ENCODE data around the gene UTF1. TPM values are rescaled to one million over a fixed set of nuclear protein-coding genes. Genes with fewer than 3 reads are reported as not detected.
"Not testable (repeated sequence)": the region's sequence is repeated elsewhere in the genome, so short reads cannot be mapped to it uniquely, and the experiment has no call there.

UTF1 gene
- total and polyA plus RNA-seq, 3 experiments from 2014 or later: not detected

GRCh38 chr10:133262696-133263095 lies 32.7 kb downstream of the UTF1 start:
- Mint-ChIP-seq H3K27ac (peak overlapping the region; percentile 50 to 99 (median 91)), H3K9me3 (no peaks in the 10 kb centered on the region), H3K36me3 (peaks cover 0 to 11% (median 0%) of the 10 kb centered on the region in 3 donors), H3K4me3 (peak overlapping the region in 6 of 7 donors; percentile 73 to 89 (median 79)), H3K27me3 (peaks cover 0 to 2% of the 10 kb centered on the region in 2 donors), H3K4me1 (peaks cover 50 to 76% (median 68%) of the 10 kb centered on the region in 3 donors)
- H3K4me1 ChIP-seq (ENCODE audit: insufficient read depth, low read length): peaks cover 70% of the 10 kb centered on the region
- no peaks in the 10 kb centered on the region for H3K27me3 ChIP-seq (ENCODE audit: insufficient read depth, low read length, poor library complexity, severe bottlenecking)
- H3K36me3 ChIP-seq (ENCODE audit: insufficient read depth, low read length): no peaks in the 10 kb centered on the region
- DNase-seq: no peak
- H3K4me3 ChIP-seq (ENCODE audit: low read length): no peak overlapping the region
- ChIA-PET CTCF (interaction anchor here (1.1 to 1.7 kb wide), 4 partner anchors 12 to 67 kb away, joined by 3 to 6 read pairs (median 4); no protein-coding TSS in a partner anchor), POLR2A (interaction anchor here (1.3 kb wide), 1 partner anchor 16 kb away, joined by 7 read pairs; no protein-coding TSS in a partner anchor)
- no peaks in the 10 kb centered on the region for H3K9me3 ChIP-seq (ENCODE audit: low read length)
- H3K27ac ChIP-seq (ENCODE audit: low read depth, low read length): peak overlapping the region; percentile 9

GRCh38 chr10:133263674-133264073 lies 33.7 kb downstream of the UTF1 start:
- Mint-ChIP-seq H3K4me3 (peak overlapping the region in 3 of 7 donors; percentile 31 to 71 (median 45)), H3K4me1 (peaks cover 45 to 67% (median 63%) of the 10 kb centered on the region in 3 donors)

GRCh38 chr10:133264461-133264860 lies 34.4 kb downstream of the UTF1 start:
- ChIA-PET CTCF (interaction anchor here (0.7 to 1.5 kb wide), 7 partner anchors 11 to 805 kb away, joined by 3 to 10 read pairs (median 4); no protein-coding TSS in a partner anchor), POLR2A (interaction anchor here (1.0 to 1.8 kb wide), 2 partner anchors 12 to 14 kb away, joined by 7 to 9 read pairs; partner anchors contain the start of gene ADAM8)
- peak overlapping the region; percentile 38 to 71 (median 64) for H3K4me3 Mint-ChIP-seq
- peaks cover 0 to 2% of the 10 kb centered on the region in 2 donors for H3K27me3 Mint-ChIP-seq
- Histone ChIP-seq H3K27me3 (ENCODE audit: insufficient read depth, low read length, poor library complexity, severe bottlenecking) (no peaks in the 10 kb centered on the region), H3K36me3 (ENCODE audit: insufficient read depth, low read length) (no peaks in the 10 kb centered on the region), H3K27ac (ENCODE audit: low read depth, low read length) (no peak overlapping the region), H3K9me3 (ENCODE audit: low read length) (no peaks in the 10 kb centered on the region), H3K4me3 (ENCODE audit: low read length) (no peak overlapping the region), H3K4me1 (ENCODE audit: insufficient read depth, low read length) (peaks cover 52% of the 10 kb centered on the region)
- H3K9me3 Mint-ChIP-seq: no peaks in the 10 kb centered on the region
- peak in 3 of 5 donors; percentile 27 to 74 (median 32) for DNase-seq
- peak overlapping the region; percentile 52 to 99 (median 86) for H3K27ac Mint-ChIP-seq
- H3K36me3 Mint-ChIP-seq: peaks cover 0 to 20% (median 0%) of the 10 kb centered on the region in 3 donors
- H3K4me1 Mint-ChIP-seq: peaks cover 39 to 61% (median 57%) of the 10 kb centered on the region in 3 donors

More at GRCh38 chr10:133263674-133264073, 33.7 kb downstream of the UTF1 start:
- Histone ChIP-seq H3K9me3 (ENCODE audit: low read length) (no peaks in the 10 kb centered on the region), H3K27ac (ENCODE audit: low read depth, low read length) (no peak overlapping the region), H3K4me1 (ENCODE audit: insufficient read depth, low read length) (peaks cover 60% of the 10 kb centered on the region), H3K36me3 (ENCODE audit: insufficient read depth, low read length) (no peaks in the 10 kb centered on the region), H3K27me3 (ENCODE audit: insufficient read depth, low read length, poor library complexity, severe bottlenecking) (no peaks in the 10 kb centered on the region), H3K4me3 (ENCODE audit: low read length) (no peak overlapping the region)
- peak overlapping the region in 7 of 8 donors; percentile 51 to 99 (median 88) for H3K27ac Mint-ChIP-seq
- peaks cover 0 to 2% of the 10 kb centered on the region in 2 donors for H3K27me3 Mint-ChIP-seq
- no peaks in the 10 kb centered on the region for H3K9me3 Mint-ChIP-seq
- POLR2A ChIA-PET: interaction anchor here (1.0 to 1.8 kb wide), 2 partner anchors 12 to 14 kb away, joined by 7 to 9 read pairs; partner anchors contain the start of gene ADAM8
- CTCF ChIA-PET: interaction anchor here (0.7 to 1.5 kb wide), 5 partner anchors 11 to 65 kb away, joined by 3 to 10 read pairs (median 5); no protein-coding TSS in a partner anchor
- no peak for DNase-seq
- H3K36me3 Mint-ChIP-seq: peaks cover 0 to 14% (median 0%) of the 10 kb centered on the region in 3 donors

GRCh38 chr10:133265052-133265451 lies 35.0 kb downstream of the UTF1 start:
- Mint-ChIP-seq H3K4me1 (peaks cover 36 to 55% (median 51%) of the 10 kb centered on the region in 3 donors), H3K36me3 (peaks cover 0 to 24% (median 0%) of the 10 kb centered on the region in 3 donors), H3K4me3 (peak overlapping the region in 4 of 7 donors; percentile 26 to 75 (median 38)), H3K27ac (peak overlapping the region in 5 of 8 donors; percentile 45 to 88 (median 71))
- DNase-seq; H3K9me3 ChIP-seq (ENCODE audit: low read length); H3K36me3 ChIP-seq (ENCODE audit: insufficient read depth, low read length); H3K9me3 Mint-ChIP-seq; H3K27ac ChIP-seq (ENCODE audit: low read depth, low read length); H3K4me3 ChIP-seq (ENCODE audit: low read length); POLR2A ChIA-PET; H3K27me3 ChIP-seq (ENCODE audit: insufficient read depth, low read length, poor library complexity, severe bottlenecking); H3K27me3 Mint-ChIP-seq: not testable (repeated sequence)
- CTCF ChIA-PET: interaction anchor here (0.7 kb wide), 1 partner anchor 805 kb away, joined by 3 read pairs; no protein-coding TSS in a partner anchor
- H3K4me1 ChIP-seq (ENCODE audit: insufficient read depth, low read length): peaks cover 46% of the 10 kb centered on the region

- peaks cover 0 to 2% of the 10 kb centered on the region in 2 donors for H3K27me3 Mint-ChIP-seq
- peak overlapping the region in 2 of 7 donors; percentile 37 to 42 for H3K4me3 Mint-ChIP-seq
- H3K36me3 Mint-ChIP-seq: peaks cover 0 to 33% (median 0%) of the 10 kb centered on the region in 3 donors
- DNase-seq: no peak
- Histone ChIP-seq H3K27ac (ENCODE audit: low read depth, low read length) (no peak overlapping the region), H3K4me3 (ENCODE audit: low read length) (no peak overlapping the region), H3K4me1 (ENCODE audit: insufficient read depth, low read length) (peaks cover 35% of the 10 kb centered on the region), H3K27me3 (ENCODE audit: insufficient read depth, low read length, poor library complexity, severe bottlenecking) (no peaks in the 10 kb centered on the region), H3K36me3 (ENCODE audit: insufficient read depth, low read length) (peaks cover 11% of the 10 kb centered on the region), H3K9me3 (ENCODE audit: low read length) (no peaks in the 10 kb centered on the region)
- CTCF ChIA-PET: interaction anchor here (0.9 to 1.7 kb wide), 2 partner anchors 9 to 12 kb away, joined by 4 to 5 read pairs; no protein-coding TSS in a partner anchor
- POLR2A ChIA-PET: no interaction called here
- H3K27ac Mint-ChIP-seq: peak overlapping the region in 4 of 8 donors; percentile 33 to 90 (median 68)
- H3K4me1 Mint-ChIP-seq: peaks cover 26 to 43% (median 40%) of the 10 kb centered on the region in 3 donors
- H3K9me3 Mint-ChIP-seq: no peaks in the 10 kb centered on the region
Measured at GRCh38 chr10:133266056-133266795, 36.2 kb downstream of the UTF1 start.

- no peak overlapping the region for H3K4me3 Mint-ChIP-seq
- H3K4me3 ChIP-seq (ENCODE audit: low read length): no peak overlapping the region
- no peak for DNase-seq
- POLR2A ChIA-PET: no interaction called here
- no peak overlapping the region for H3K27ac Mint-ChIP-seq
- peaks cover 11% of the 10 kb centered on the region for H3K36me3 ChIP-seq (ENCODE audit: insufficient read depth, low read length)
- no peaks in the 10 kb centered on the region for H3K9me3 ChIP-seq (ENCODE audit: low read length)
- CTCF ChIA-PET: interaction anchor here (1.7 kb wide), 1 partner anchor 8 kb away, joined by 5 read pairs; no protein-coding TSS in a partner anchor
- H3K36me3 Mint-ChIP-seq: peaks cover 0 to 42% (median 0%) of the 10 kb centered on the region in 3 donors
- H3K9me3 Mint-ChIP-seq: no peaks in the 10 kb centered on the region
- peaks cover 30% of the 10 kb centered on the region for H3K4me1 ChIP-seq (ENCODE audit: insufficient read depth, low read length)
- H3K27ac ChIP-seq (ENCODE audit: low read depth, low read length): no peak overlapping the region
- H3K4me1 Mint-ChIP-seq: peaks cover 23 to 37% (median 36%) of the 10 kb centered on the region in 3 donors
- H3K27me3 ChIP-seq (ENCODE audit: insufficient read depth, low read length, poor library complexity, severe bottlenecking): no peaks in the 10 kb centered on the region
- peaks cover 0 to 2% of the 10 kb centered on the region in 2 donors for H3K27me3 Mint-ChIP-seq
Measured at GRCh38 chr10:133267293-133267692, 37.3 kb downstream of the UTF1 start.

GRCh38 chr10:133267829-133268228 lies 37.8 kb downstream of the UTF1 start:
- H3K36me3 ChIP-seq (ENCODE audit: insufficient read depth, low read length): peaks cover 11% of the 10 kb centered on the region
- peaks cover 25% of the 10 kb centered on the region for H3K4me1 ChIP-seq (ENCODE audit: insufficient read depth, low read length)
- H3K4me3 Mint-ChIP-seq: no peak overlapping the region
- no peaks in the 10 kb centered on the region for H3K9me3 Mint-ChIP-seq
- POLR2A ChIA-PET: no interaction called here
- H3K4me3 ChIP-seq (ENCODE audit: low read length): no peak overlapping the region
- H3K27ac ChIP-seq (ENCODE audit: low read depth, low read length): no peak overlapping the region
- H3K9me3 ChIP-seq (ENCODE audit: low read length): no peaks in the 10 kb centered on the region
- CTCF ChIA-PET: interaction anchor here (1.7 kb wide), 1 partner anchor 8 kb away, joined by 5 read pairs; no protein-coding TSS in a partner anchor
- DNase-seq: no peak
- peaks cover 0 to 43% (median 0%) of the 10 kb centered on the region in 3 donors for H3K36me3 Mint-ChIP-seq
- no peaks in the 10 kb centered on the region for H3K27me3 ChIP-seq (ENCODE audit: insufficient read depth, low read length, poor library complexity, severe bottlenecking)
- H3K27me3 Mint-ChIP-seq: peaks cover 0 to under 1% of the 10 kb centered on the region in 2 donors
- H3K27ac Mint-ChIP-seq: no peak overlapping the region
- peaks cover 22 to 32% (median 31%) of the 10 kb centered on the region in 3 donors for H3K4me1 Mint-ChIP-seq

Data from CD8-positive, alpha-beta memory T cell (primary cell).